Mesenteric fat pad (tissue), 1 donor: Measurements from ENCODE around the gene CTSF. TPM values are rescaled to one million over a fixed set of nuclear protein-coding genes. Genes with fewer than 3 reads are reported as not detected.
"Not testable (repeated sequence)": the region's sequence is repeated elsewhere in the genome, so short reads cannot be mapped to it uniquely, and the experiment has no call there.

Experiments
- DNase-seq: peaks from one replicate; pipeline ENCODE4 v3.0.0-alpha.2; 2020; ENCODE audit warnings: low spot score
- total RNA-seq: library from RNA; stranded (reverse); fragmentation: NEBNext Ultra II Directional; extraction: Animal tissue kit (Norgen Biotek cat#: 25700); gene quantifications from one replicate; pipeline ENCODE4 v1.2.1, GENCODE V29; 2021
- donor health status: DM: yes; HTN: yes; CAD: no.

Gene CTSF
- total RNA-seq, 1 donor from 2014 or later = 44.2 TPM

DNA sequence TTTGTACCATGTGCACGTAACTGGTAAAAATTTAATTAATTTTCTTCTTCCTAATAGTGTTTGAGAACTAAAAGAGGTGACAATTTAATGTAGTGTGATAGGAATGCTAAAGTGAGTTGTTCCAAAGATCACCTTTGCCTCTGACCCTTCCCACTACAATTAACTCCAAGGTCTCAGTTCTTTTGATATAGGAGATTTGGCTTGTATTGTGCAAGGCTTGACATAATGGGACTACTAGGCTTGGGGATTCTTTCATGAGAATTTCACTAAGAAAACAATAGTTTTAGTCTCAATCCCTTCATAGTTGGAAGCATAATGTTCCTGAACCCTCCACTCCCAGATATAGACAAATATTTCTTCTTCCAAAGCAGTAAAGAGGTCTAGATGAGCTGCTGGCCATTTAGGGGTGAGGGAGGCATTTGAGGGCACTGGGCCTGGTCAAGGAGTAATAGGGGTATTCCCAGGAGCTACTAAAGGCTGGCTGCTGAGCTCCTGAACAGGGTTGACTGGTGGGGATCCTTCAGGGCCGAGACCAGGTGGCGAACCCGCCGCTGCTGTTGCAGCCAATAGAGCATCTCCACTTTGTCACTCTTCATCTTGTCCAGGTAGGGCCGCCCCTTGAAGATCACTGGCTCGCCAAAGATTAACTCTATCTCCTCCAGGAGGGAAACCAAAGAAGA, 21.7 kb upstream of the CTSF start:
- DNase-seq = no peak

- DNase-seq = not testable (repeated sequence)
Observed at GRCh38 chr11:66589315-66589714, 20.9 kb upstream of the CTSF start.

DNA sequence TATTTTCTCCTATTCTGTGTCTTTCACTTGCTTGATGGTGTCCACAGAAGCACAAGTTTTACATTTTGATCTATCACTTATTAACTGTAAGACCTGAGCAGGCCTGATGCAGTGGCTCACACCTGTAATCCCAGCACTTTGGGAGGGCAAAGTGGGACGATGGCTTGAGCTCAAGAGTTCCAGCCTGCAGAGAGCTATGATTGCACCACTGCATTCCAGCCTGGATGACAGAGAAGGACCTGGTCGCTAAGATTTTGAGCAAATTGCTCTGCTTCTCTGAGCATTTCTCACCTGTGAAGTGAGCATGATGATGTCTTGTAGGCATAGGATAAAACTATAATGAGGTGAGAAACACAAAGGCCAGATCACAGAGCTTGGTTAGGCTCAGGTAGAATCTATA, 17.7 kb upstream of the CTSF start:
- DNase-seq = no peak

DNA sequence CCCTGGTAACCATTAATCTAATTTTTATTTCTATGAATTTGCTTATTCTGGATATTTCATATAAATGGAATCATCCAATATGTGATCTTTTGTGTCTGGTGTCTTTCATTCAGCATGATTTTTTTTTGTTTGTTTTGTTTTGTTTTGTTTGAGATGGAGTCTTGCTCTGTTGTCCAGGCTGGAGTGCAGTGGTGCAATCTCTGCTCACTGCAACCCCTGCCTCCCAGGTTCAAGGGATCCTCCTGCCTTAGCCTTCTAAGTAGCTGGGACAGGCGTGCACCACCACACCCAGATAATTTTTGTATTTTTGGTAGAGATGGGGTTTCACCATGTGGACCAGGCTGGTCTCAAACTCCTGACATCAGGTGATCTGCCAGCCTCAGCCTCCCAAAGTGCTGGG, 17.0 kb upstream of the CTSF start:
- DNase-seq = not testable (repeated sequence)

DNA sequence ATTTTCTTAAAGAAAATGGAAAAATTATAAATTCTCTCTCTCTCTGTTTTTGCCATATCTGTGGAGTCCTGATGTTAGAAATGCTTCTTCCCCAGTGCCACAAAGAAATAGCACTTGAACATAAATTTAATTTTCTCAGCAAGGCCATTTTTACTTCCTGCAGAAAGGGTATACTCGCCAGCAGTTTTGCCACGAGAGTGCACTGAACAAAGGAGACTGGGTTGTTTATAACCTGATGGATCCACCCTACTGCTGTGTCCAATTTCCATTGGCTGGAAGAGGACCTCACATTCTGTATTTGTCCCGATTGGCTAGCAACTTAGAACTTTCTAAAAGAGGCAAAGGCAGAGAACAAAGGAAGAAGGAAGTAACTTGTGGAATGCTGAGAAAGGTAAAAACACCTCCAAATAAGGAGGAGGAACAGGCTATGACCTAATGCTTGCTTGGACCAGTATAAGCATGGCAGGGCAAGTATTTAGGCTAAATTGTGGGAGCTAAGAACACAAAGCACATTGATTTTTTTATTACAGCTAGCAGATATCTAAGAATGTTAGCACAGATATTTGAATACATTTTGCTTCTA, 14.2 kb upstream of the CTSF start:
- not testable (repeated sequence) for DNase-seq

DNA sequence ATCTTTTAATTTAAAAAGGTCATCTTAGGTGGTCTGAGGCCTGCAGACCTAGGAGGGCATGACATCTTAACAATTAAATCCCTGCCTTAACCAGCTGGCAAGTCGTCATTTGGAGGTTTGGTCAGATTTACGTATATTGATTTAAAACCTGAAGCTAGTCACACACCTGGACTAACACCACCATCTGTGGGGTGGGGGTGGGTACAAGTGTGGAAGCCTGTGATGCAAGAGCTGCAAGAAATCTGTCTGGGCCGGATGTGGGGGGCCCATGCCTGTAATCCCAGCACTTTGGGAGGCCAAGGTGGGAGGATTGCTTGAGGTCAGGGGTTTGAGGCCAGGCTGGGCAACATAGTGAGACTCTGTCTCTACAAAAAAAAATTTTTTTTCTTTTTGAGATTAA, 12.9 kb upstream of the CTSF start:
- no peak for DNase-seq

- DNase-seq = no peak
Observed at GRCh38 chr11:66580803-66581202, 12.4 kb upstream of the CTSF start.

DNA sequence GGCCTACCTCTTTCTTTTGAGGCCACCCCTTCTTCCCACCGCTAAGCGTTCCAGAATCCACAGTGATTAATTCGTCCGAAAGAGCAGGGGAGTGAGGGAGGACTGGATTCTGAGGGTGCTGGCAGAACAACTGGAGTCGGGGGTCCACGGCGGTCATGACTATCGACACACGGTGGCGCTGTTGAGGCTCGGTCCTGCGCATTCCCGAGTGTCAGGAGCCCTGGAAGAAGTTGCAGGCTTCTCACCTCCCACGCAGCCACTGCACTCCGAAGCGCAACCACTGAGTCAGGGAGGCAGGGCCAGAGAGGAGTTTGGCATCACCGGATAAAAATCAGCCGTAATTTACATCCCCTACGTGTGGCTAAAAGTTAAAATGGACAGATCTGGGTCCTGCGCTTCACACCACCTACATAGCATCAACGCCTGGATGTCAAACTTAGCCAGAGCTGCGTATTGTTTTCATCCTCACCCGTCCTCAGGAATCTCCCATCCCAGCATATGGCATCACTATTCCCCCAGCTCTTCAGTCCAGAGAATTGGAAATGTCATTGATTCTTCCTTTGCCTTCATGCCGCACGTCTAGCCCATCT, 10.7 kb upstream of the CTSF start:
- peak; percentile 93 for DNase-seq

GRCh38 chr11:66570850-66571180, 2.4 kb upstream of the CTSF start:
- DNase-seq = no peak

DNA sequence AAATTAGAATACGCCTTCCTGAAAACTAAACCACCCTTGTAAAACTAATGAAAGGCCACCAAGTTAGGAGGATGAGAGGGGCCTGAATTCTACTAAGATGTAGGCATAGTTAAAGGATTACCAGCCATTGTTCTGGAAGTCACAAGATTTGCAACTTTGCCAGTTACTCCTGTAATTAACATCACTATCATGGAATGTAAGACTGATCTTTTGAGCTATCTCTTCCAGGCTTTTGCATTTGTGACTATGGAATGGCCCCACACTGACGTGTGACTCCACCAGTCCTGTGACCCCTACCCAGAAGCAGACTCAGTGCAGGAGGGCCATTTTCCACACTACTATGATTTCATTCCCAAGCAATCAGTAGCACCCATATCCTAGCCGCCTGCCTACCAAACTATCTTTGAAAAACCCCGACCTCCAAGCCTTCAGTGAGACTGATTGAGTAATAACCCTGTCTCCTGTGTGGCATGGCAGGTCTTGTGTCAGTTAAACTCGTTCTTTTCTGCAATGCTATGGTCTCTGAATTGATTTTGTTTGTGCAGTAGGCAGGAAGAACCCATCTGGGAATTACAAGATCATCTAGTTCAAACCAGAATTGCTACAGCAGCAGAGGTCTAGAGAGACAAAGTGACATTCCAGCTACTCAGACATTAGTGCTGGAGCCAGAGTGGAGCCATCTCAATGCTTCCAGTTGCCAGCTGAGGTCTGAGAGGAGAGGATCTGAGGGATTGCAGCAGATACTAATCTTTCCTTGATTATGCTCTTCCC, 1.9 kb upstream of the CTSF start:
- DNase-seq = no peak

GRCh38 chr11:66569076-66569475, 670 bp upstream of the CTSF start:
- no peak for DNase-seq

DNA sequence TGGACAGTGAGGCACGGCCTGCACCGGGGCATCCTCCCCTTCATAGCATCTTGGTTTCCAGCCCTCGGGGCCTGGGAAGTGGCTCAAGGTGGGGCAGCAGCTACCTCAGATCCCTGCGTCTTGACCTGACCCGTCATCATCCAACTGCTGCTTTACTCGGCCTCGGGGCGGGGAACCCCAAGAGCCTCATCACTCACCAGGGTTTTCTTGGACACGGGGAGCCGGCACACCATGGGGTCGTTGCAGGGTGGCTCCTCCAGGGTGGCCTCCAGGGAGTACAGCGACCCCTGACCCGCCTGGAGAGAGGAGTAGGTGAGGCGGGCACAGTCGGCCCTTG, 651 bp downstream of the CTSF start:
- no peak for DNase-seq

DNA sequence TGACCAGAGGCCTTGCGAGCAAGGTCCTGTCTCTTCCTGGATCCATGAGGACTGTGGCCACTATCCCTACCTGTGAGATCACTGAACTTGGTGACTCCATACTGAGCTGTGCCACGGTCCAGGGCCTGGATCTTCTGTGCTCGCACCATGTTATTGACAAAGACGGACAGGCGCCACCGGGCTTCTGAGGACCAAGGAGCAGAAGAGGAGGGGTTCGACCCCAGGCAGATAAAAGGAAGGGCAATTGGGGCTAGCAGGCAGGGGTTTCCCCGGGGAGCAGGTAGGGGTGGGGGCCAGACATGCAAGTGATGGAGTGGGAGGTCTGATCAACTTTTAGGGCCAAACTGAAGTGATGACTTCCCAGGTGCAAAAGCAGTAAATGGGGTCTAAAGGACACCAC, 2.2 kb downstream of the CTSF start:
- DNase-seq = no peak

DNA sequence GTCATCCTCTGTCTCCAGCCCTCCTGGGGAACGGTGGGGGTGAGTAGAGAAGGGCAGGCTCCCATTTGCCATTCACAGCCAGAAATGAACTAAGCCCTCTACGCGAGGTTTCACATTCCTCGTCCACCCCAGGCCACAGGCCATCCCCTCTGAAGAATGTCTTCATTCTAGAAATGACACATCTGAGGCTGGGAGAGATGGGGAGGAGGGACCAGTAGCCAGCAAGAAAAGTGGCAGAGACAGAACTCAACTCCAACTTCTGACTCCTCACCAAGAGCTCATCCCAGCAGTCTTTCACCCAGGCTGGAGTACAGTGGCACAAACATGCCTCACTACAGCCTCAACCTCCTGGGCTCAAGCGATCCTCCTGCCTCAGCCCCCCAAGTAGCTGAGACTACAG, 3.4 kb downstream of the CTSF start:
- no peak for DNase-seq

DNA sequence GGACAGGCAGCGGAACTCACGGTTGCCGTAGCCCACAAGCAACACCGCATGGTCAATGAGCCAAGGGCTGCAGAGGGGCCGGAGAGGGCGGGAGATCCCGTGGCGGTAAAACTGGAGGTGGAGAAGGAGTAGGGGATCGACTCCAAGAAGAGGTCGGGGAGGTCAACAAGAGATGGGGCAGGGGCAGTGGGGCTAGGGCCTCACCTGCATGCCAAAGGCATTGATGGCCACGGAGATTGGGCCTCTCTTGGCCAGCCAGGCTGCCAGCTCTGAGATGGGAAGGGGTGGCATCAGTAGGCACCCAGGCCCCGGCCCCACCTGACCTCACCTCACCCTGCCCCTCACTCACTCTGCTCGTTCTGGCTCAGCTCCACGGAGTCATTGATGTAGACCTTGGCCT, 3.9 kb downstream of the CTSF start:
- DNase-seq = no peak

DNA sequence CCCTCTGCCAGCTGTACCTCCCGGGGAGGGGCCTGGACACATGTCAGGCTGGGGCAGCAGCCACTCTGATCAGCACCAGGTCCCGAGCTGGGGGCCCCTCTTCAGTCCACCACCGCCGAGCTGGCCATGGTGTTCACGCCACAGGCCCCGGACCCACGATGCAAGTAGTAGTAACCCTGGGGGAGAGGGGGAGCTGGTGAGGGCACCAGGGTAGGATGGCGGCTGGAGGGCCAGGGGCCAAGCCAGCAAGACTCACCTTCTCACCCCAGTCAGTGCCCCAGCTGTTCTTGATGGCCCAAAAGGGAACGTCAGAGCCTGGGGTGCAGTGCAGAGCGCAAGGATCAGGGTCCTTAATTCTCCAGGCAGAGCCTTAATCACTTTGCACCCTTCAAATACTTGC, 4.6 kb downstream of the CTSF start:
- DNase-seq = no peak

GRCh38 chr11:66562907-66563583, 5.4 kb downstream of the CTSF start:
- DNase-seq = no peak

GRCh38 chr11:66562275-66562674, 6.1 kb downstream of the CTSF start:
- DNase-seq = no peak

- no peak for DNase-seq
Observed at GRCh38 chr11:66561975-66562248, 6.5 kb downstream of the CTSF start.

DNA sequence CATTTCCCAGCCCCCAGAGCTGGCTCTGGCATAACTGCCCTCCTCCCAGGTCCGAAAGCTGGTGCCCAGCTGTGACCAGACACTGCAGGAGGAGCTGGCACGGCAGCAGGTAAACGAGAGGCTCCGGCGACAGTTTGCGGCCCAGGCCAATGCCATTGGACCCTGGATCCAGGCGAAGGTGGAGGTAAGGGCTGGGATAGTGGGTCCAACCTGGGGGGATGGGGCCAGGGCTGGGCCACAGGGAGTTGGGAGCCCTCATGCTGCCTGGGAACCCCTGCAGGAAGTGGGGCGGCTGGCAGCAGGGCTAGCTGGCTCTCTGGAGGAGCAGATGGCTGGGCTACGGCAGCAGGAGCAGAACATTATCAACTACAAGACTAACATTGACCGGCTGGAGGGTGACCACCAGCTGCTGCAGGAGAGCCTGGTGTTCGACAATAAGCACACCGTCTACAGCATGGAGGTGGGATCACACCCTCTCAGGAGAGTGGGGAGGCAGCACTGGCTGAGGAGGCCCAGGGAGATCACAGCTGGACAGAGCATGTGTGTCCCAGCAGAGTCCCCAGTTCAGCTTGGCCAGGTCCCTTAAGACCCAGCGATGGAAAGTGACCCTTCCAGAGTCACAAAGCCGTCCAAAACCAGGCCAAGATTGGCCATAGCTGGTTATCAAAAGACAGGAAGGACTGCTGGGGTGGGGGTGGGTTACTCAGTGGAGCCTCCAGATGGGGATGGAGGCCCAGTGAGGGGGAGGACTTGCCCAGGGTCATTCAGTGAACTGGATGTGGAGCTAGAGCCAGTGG, 7.0 kb downstream of the CTSF start:
- no peak for DNase-seq
